Suprapubic skin (tissue), 4 donors: ENCODE results near the gene ITIH4. TPM values are rescaled to one million over a fixed set of nuclear protein-coding genes. Genes with fewer than 3 reads are reported as not detected.
A peak's percentile ranks its signal among the peaks of the same experiment; 100 is the strongest.

Source experiments
- DNase-seq, 2 donors: peaks; one replicate each; pipeline ENCODE4 v3.0.0-alpha.2; 2019; ENCODE audit warnings: low spot score in 2 of 2
- H3K27ac ChIP-seq: fragments of 200-600 bp; sonication (generic); one replicate; pipeline ENCODE4 v1.5.1; 2019
- H3K27me3 ChIP-seq: fragments of 200-600 bp; sonication (generic); one replicate; pipeline ENCODE4 v1.5.1; 2019
- H3K36me3 ChIP-seq: fragments of 200-600 bp; sonication (generic); one replicate; pipeline ENCODE4 v1.5.1; 2019
- H3K4me1 ChIP-seq: fragments of 200-600 bp; sonication (generic); one replicate; pipeline ENCODE4 v1.5.1; 2019
- H3K4me3 ChIP-seq: fragments of 200-600 bp; sonication (generic); one replicate; pipeline ENCODE4 v1.5.1; 2019; ENCODE audit warnings: mild to moderate bottlenecking
- H3K9me3 ChIP-seq: fragments of 200-600 bp; sonication (generic); one replicate; pipeline ENCODE4 v1.5.1; 2019
- CTCF ChIP-seq, 2 donors: fragments of 200-600 bp in 1 of 2; fragments of 450-650 bp in 1 of 2; sonication (generic) in 1 of 2; IDR thresholded peaks; one replicate each; pipeline ENCODE4 v1.5.1; 2016 to 2019; ENCODE audit warnings: antibody characterized with exemption in 2 of 2, mild to moderate bottlenecking in 1 of 2, moderate library complexity in 1 of 2
- EP300 ChIP-seq: sonication (generic); formaldehyde crosslinking; IDR thresholded peaks from one replicate; pipeline ENCODE4 v1.6.1; 2017; ENCODE audit warnings: antibody characterized with exemption
- POLR2A ChIP-seq, 2 donors: fragments of 450-650 bp; IDR thresholded peaks; one replicate each; pipeline ENCODE4 v1.6.1; 2017; ENCODE audit warnings: antibody characterized with exemption in 2 of 2, mild to moderate bottlenecking in 2 of 2, moderate library complexity in 2 of 2
- POLR2AphosphoS5 ChIP-seq, 3 donors: sonication (generic); formaldehyde crosslinking; IDR thresholded peaks; one replicate each; pipeline ENCODE4 v1.6.1; 2017; ENCODE audit warnings: antibody characterized with exemption in 3 of 3
- WGBS: methylation state at CpG from one replicate; pipeline ENCODE4 v1.1.5; 2018; 5-methylcytosine and 5-hydroxymethylcytosine counted together
- total RNA-seq, 4 donors: library from RNA; depleted of rRNA; stranded (reverse); fragments of >200 nt; gene quantifications; one replicate each; pipeline ENCODE4 v1.1.0, GENCODE V29; 2016

ITIH4 gene
- total RNA-seq, 4 donors from 2014 or later = 2.1 to 12.2 (median 4.6) TPM

GRCh38 chr3:52845691-52846431 lies 15.4 kb upstream of the ITIH4 start:
- H3K27me3 ChIP-seq = no peaks in the 10 kb centered on the region
- 72% methylated on average over 7 of the region's 7 CpGs for WGBS
- H3K27ac ChIP-seq = peak overlapping the region; percentile 58
- TF ChIP-seq POLR2A (IDR thresholded peaks at IDR 0.05) (no peak), CTCF (IDR thresholded peaks at IDR 0.05) (peak in 1 of 2 donors; percentile 36)
- peaks cover 31% of the 10 kb centered on the region for H3K4me1 ChIP-seq
- DNase-seq = no peak
- H3K36me3 ChIP-seq = peaks cover 51% of the 10 kb centered on the region
- H3K9me3 ChIP-seq = no peaks in the 10 kb centered on the region
- no peak overlapping the region for H3K4me3 ChIP-seq

- WGBS = 51% methylated on average over 6 of the region's 6 CpGs
- Histone ChIP-seq H3K36me3 (peaks cover 51% of the 10 kb centered on the region), H3K4me3 (no peak overlapping the region), H3K27me3 (no peaks in the 10 kb centered on the region), H3K27ac (peak overlapping the region; percentile 58), H3K9me3 (no peaks in the 10 kb centered on the region), H3K4me1 (peaks cover 31% of the 10 kb centered on the region)
- no peak for DNase-seq
- TF ChIP-seq EP300 (no peak), POLR2A (IDR thresholded peaks at IDR 0.05) (no peak), CTCF (IDR thresholded peaks at IDR 0.05) (no peak), POLR2AphosphoS5 (IDR thresholded peaks at IDR 0.05) (no peak)
Measured at GRCh38 chr3:52845157-52845556, 14.7 kb upstream of the ITIH4 start.

- Histone ChIP-seq H3K27me3 (no peaks in the 10 kb centered on the region), H3K4me3 (no peak overlapping the region), H3K36me3 (peaks cover 49% of the 10 kb centered on the region), H3K27ac (peak overlapping the region; percentile 58), H3K9me3 (no peaks in the 10 kb centered on the region), H3K4me1 (peaks cover 31% of the 10 kb centered on the region)
- WGBS = 84% methylated on average over 18 of the region's 18 CpGs
- TF ChIP-seq POLR2A (IDR thresholded peaks at IDR 0.05) = no peak
- TF ChIP-seq POLR2AphosphoS5 (IDR thresholded peaks at IDR 0.05) = no peak
- no peak for TF ChIP-seq EP300
- no peak for TF ChIP-seq CTCF (IDR thresholded peaks at IDR 0.05)
- no peak for DNase-seq
Measured at GRCh38 chr3:52844290-52844975, 14.0 kb upstream of the ITIH4 start.

GRCh38 chr3:52843881-52844280 lies 13.4 kb upstream of the ITIH4 start:
- Histone ChIP-seq H3K9me3 (no peaks in the 10 kb centered on the region), H3K27me3 (no peaks in the 10 kb centered on the region), H3K4me1 (peaks cover 31% of the 10 kb centered on the region), H3K4me3 (no peak overlapping the region), H3K27ac (peak overlapping the region; percentile 58), H3K36me3 (peaks cover 49% of the 10 kb centered on the region)
- DNase-seq = no peak
- WGBS = 100% methylated on average over 2 of the region's 2 CpGs
- TF ChIP-seq POLR2A (IDR thresholded peaks at IDR 0.05) = no peak
- no peak for TF ChIP-seq CTCF (IDR thresholded peaks at IDR 0.05)
- no peak for TF ChIP-seq POLR2AphosphoS5 (IDR thresholded peaks at IDR 0.05)
- no peak for TF ChIP-seq EP300

GRCh38 chr3:52843108-52843865 lies 12.8 kb upstream of the ITIH4 start:
- Histone ChIP-seq H3K4me1 (peaks cover 31% of the 10 kb centered on the region), H3K4me3 (no peak overlapping the region), H3K9me3 (no peaks in the 10 kb centered on the region), H3K36me3 (peaks cover 49% of the 10 kb centered on the region), H3K27me3 (no peaks in the 10 kb centered on the region), H3K27ac (peak overlapping the region; percentile 58)
- no peak for DNase-seq
- TF ChIP-seq EP300 (no peak), POLR2A (IDR thresholded peaks at IDR 0.05) (no peak), POLR2AphosphoS5 (IDR thresholded peaks at IDR 0.05) (no peak), CTCF (IDR thresholded peaks at IDR 0.05) (no peak)
- WGBS = 73% methylated on average over 19 of the region's 20 CpGs
